Neural cell (in vitro differentiated cells): Measurements from ENCODE around the gene CLTCL1. TPM values are rescaled to one million over a fixed set of nuclear protein-coding genes. Genes with fewer than 3 reads are reported as not detected.

Experiments used
- H2AFZ ChIP-seq: fragments of 200-600, 300-800 bp; sonication (generic), shearing (Covaris generic); 2 replicates; pipeline ENCODE4 v1.6.0; 2014; ENCODE audit warnings: low read depth, mild to moderate bottlenecking, antibody characterized with exemption, low read length, moderate library complexity
- H3F3A ChIP-seq: fragments of 200-600 bp; shearing (Covaris generic); 2 replicates; pipeline ENCODE4 v1.6.1; 2016; ENCODE audit warnings: mild to moderate bottlenecking, moderate library complexity, mixed read lengths, antibody characterized with exemption, low read length; ENCODE audit not compliant: insufficient read depth, poor library complexity, severe bottlenecking
- H3K27ac ChIP-seq: fragments of 200-600, 300-800 bp; sonication (generic), shearing (Covaris generic); 2 replicates; pipeline ENCODE4 v1.5.1; 2014; ENCODE audit warnings: mild to moderate bottlenecking, low read length, moderate library complexity
- H3K27me3 ChIP-seq: fragments of 300-800, 200-600 bp; sonication (generic), shearing (Covaris generic); 2 replicates; pipeline ENCODE4 v1.6.0; 2014; ENCODE audit warnings: mild to moderate bottlenecking, low read depth, low read length, moderate library complexity; ENCODE audit not compliant: insufficient read depth
- H3K36me3 ChIP-seq: fragments of 300-800, 200-600 bp; sonication (generic), shearing (Covaris generic); 2 replicates; pipeline ENCODE4 v1.5.1; 2014; ENCODE audit warnings: mild to moderate bottlenecking, antibody characterized with exemption, low read length, moderate library complexity; ENCODE audit not compliant: insufficient read depth
- H3K4me2 ChIP-seq: fragments of 300-800, 200-600 bp; sonication (generic), shearing (Covaris generic); 2 replicates; pipeline ENCODE4 v1.6.0; 2014; ENCODE audit warnings: mild to moderate bottlenecking, low read length
- H3K4me3 ChIP-seq: fragments of 300-800, 200-600 bp; sonication (generic), shearing (Covaris generic); 2 replicates; pipeline ENCODE4 v1.5.1; 2014; ENCODE audit warnings: mild to moderate bottlenecking, low read length, moderate library complexity
- H3K79me2 ChIP-seq: fragments of 200-600 bp; shearing (Covaris generic); replicated peaks from 2 replicates; pipeline ENCODE4 v1.6.0; 2014; ENCODE audit warnings: mild to moderate bottlenecking, low read length, moderate library complexity; ENCODE audit not compliant: insufficient read depth
- H3K9ac ChIP-seq: fragments of 300-800, 200-600 bp; sonication (generic), shearing (Covaris generic); 2 replicates; pipeline ENCODE4 v1.6.1; 2016; ENCODE audit warnings: mild to moderate bottlenecking, low read length, mixed read lengths
- H3K9me2 ChIP-seq: fragments of 200-600 bp; shearing (Covaris generic); 2 replicates; pipeline ENCODE4 v1.6.1; 2016; ENCODE audit warnings: mild to moderate bottlenecking, low read length, mixed read lengths; ENCODE audit not compliant: insufficient read depth
- H3K9me3 ChIP-seq: fragments of 200-600, 300-800 bp; sonication (generic), shearing (Covaris generic); 2 replicates; pipeline ENCODE4 v1.6.1; 2016; ENCODE audit warnings: mild to moderate bottlenecking, mixed run types, low read length, moderate library complexity, mixed read lengths
- H4K20me1 ChIP-seq: fragments of 200-600 bp; shearing (Covaris generic); 2 replicates; pipeline ENCODE4 v1.6.1; 2016; ENCODE audit warnings: mild to moderate bottlenecking, mixed run types; ENCODE audit not compliant: insufficient read depth
- EP300 ChIP-seq: fragments of 450-650 bp; conservative IDR thresholded peaks from 2 replicates; pipeline ENCODE4 v1.6.1; 2014; ENCODE audit warnings: antibody characterized with exemption, mild to moderate bottlenecking, moderate library complexity; ENCODE audit not compliant: poor library complexity, severe bottlenecking
- EZH2 ChIP-seq: fragments of 200-600, 300-800 bp; shearing (Covaris generic), sonication (generic); IDR thresholded peaks from 2 replicates; pipeline ENCODE4 v1.6.1; 2014; ENCODE audit warnings: antibody characterized with exemption, low read length, borderline replicate concordance, mild to moderate bottlenecking; ENCODE audit not compliant: insufficient read depth, poor library complexity, severe bottlenecking
- MXI1 ChIP-seq: fragments of 450-650 bp; conservative IDR thresholded peaks from 2 replicates; pipeline ENCODE4 v1.6.1; 2014; ENCODE audit warnings: antibody characterized with exemption, mild to moderate bottlenecking; ENCODE audit not compliant: poor library complexity, severe bottlenecking
- POLR2AphosphoS5 ChIP-seq: IDR thresholded peaks from 2 replicates; pipeline ENCODE4 v1.6.1; 2012
- RAD21 ChIP-seq: fragments of 450-650 bp; conservative IDR thresholded peaks from 2 replicates; pipeline ENCODE4 v1.6.1; 2014; ENCODE audit warnings: antibody characterized with exemption, mild to moderate bottlenecking, moderate library complexity
- SMC3 ChIP-seq: fragments of 450-650 bp; conservative IDR thresholded peaks from 2 replicates; pipeline ENCODE4 v1.6.1; 2014; ENCODE audit warnings: antibody characterized with exemption, mild to moderate bottlenecking, moderate library complexity; ENCODE audit not compliant: poor library complexity
- TAF1 ChIP-seq: IDR thresholded peaks from 2 replicates; pipeline ENCODE4 v1.6.1; 2012; ENCODE audit warnings: low read depth
- polyA plus RNA-seq: library from polyadenylated mRNA; depleted of rRNA; stranded (reverse); fragments of >200 nt; gene quantifications from 2 replicates; pipeline ENCODE4 v1.2.3, GENCODE V29; 2014
- TF ChIP-seq, protein P1 (sequence below): IDR thresholded peaks from 2 replicates; pipeline ENCODE4 v1.6.1; 2012; ENCODE audit warnings: borderline replicate concordance
- TF ChIP-seq, protein P2 (sequence below): fragments of 450-650 bp; IDR thresholded peaks from 2 replicates; pipeline ENCODE4 v1.5.1; 2014; ENCODE audit warnings: antibody characterized with exemption, mild to moderate bottlenecking, moderate library complexity; ENCODE audit not compliant: poor library complexity, severe bottlenecking

CLTCL1 gene
- polyA plus RNA-seq, 1 donor from 2014 or later = 7.8 TPM

DNA sequence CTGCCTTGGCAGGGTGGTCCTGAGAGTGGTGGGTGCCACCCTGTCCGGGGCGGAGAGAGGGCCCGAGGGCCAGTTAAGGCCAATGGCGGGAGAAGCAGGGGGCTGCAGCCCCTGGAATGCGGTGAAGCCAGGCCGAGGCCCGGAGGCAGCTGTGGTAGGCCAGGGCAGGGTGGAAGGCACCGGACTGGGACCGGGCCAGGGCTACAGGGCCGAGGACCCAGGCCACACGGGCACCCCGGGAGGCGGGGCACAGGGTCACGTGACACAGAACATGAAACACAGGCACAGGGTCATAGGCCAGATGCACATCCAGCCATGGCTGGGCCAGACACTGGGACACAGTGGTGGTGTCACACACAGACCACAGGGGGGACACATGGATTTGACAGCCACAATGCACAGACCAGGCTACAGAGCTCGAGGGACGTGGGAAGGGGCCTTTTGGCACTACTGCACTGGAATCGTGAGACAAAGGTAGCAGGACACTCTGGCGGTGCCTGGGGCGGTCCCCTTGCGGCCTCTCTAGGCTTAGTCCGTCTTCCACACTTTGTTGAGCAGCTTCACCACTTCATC is 115.8 kb downstream of the CLTCL1 start:
- Histone ChIP-seq H3K9me3 (no peaks in the 10 kb centered on the region), H3K27me3 (no peaks in the 10 kb centered on the region), H3K9me2 (no peaks in the 10 kb centered on the region), H2AFZ (no peak overlapping the region), H3F3A (no peaks in the 10 kb centered on the region), H3K9ac (no peak overlapping the region), H3K4me3 (no peak overlapping the region), H3K27ac (no peak overlapping the region), H3K79me2 (peaks cover 13% of the 10 kb centered on the region), H4K20me1 (no peaks in the 10 kb centered on the region), H3K4me2 (no peak overlapping the region), H3K36me3 (no peaks in the 10 kb centered on the region)
- TF ChIP-seq MXI1 (no peak), TAF1 (no peak), EP300 (no peak), EZH2 (no peak), SMC3 (no peak), POLR2AphosphoS5 (no peak), RAD21 (no peak)
- TF ChIP-seq, protein P1, sequence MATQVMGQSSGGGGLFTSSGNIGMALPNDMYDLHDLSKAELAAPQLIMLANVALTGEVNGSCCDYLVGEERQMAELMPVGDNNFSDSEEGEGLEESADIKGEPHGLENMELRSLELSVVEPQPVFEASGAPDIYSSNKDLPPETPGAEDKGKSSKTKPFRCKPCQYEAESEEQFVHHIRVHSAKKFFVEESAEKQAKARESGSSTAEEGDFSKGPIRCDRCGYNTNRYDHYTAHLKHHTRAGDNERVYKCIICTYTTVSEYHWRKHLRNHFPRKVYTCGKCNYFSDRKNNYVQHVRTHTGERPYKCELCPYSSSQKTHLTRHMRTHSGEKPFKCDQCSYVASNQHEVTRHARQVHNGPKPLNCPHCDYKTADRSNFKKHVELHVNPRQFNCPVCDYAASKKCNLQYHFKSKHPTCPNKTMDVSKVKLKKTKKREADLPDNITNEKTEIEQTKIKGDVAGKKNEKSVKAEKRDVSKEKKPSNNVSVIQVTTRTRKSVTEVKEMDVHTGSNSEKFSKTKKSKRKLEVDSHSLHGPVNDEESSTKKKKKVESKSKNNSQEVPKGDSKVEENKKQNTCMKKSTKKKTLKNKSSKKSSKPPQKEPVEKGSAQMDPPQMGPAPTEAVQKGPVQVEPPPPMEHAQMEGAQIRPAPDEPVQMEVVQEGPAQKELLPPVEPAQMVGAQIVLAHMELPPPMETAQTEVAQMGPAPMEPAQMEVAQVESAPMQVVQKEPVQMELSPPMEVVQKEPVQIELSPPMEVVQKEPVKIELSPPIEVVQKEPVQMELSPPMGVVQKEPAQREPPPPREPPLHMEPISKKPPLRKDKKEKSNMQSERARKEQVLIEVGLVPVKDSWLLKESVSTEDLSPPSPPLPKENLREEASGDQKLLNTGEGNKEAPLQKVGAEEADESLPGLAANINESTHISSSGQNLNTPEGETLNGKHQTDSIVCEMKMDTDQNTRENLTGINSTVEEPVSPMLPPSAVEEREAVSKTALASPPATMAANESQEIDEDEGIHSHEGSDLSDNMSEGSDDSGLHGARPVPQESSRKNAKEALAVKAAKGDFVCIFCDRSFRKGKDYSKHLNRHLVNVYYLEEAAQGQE = no peak
- TF ChIP-seq, protein P2, sequence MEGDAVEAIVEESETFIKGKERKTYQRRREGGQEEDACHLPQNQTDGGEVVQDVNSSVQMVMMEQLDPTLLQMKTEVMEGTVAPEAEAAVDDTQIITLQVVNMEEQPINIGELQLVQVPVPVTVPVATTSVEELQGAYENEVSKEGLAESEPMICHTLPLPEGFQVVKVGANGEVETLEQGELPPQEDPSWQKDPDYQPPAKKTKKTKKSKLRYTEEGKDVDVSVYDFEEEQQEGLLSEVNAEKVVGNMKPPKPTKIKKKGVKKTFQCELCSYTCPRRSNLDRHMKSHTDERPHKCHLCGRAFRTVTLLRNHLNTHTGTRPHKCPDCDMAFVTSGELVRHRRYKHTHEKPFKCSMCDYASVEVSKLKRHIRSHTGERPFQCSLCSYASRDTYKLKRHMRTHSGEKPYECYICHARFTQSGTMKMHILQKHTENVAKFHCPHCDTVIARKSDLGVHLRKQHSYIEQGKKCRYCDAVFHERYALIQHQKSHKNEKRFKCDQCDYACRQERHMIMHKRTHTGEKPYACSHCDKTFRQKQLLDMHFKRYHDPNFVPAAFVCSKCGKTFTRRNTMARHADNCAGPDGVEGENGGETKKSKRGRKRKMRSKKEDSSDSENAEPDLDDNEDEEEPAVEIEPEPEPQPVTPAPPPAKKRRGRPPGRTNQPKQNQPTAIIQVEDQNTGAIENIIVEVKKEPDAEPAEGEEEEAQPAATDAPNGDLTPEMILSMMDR = no peak

DNA sequence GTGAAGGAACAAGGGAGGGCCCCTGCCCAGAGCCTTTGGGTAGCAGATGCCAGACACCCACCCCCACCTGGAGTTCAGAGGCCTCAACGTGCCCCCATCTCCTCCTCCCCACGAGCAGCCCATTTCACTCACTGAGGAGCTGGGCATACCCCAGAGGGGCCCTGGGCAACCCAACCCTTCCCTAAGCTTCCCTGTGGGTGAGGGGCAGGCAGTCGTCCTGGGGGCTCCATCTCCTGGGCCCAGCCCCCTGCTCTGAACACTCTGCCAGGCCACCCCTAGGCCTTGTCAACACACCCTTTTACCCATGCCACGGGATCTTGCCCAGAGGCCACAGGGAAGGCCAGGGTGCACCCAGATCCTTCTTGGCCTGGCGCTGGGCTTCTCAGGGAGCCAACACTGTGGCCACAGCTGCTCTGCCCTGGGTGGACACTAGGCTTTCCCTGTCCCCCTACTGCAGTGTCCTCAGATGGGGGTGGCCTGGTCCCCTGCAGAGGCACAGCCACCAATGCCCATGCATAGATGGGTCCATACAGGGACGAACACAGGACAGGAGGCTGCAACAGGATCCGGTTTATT is 116.4 kb downstream of the CLTCL1 start:
- Histone ChIP-seq H3K27me3 (peaks cover 1% of the 10 kb centered on the region), H3K9me3 (no peaks in the 10 kb centered on the region), H3F3A (no peaks in the 10 kb centered on the region), H3K79me2 (peaks cover 13% of the 10 kb centered on the region), H3K9me2 (no peaks in the 10 kb centered on the region), H3K4me2 (no peak overlapping the region), H4K20me1 (no peaks in the 10 kb centered on the region), H3K9ac (no peak overlapping the region), H3K4me3 (no peak overlapping the region), H3K36me3 (no peaks in the 10 kb centered on the region), H2AFZ (no peak overlapping the region), H3K27ac (no peak overlapping the region)
- TF ChIP-seq SMC3 (no peak), MXI1 (no peak), RAD21 (no peak), EP300 (no peak), POLR2AphosphoS5 (no peak), EZH2 (no peak), TAF1 (no peak)
- TF ChIP-seq, protein P1 = no peak
- TF ChIP-seq, protein P2 = no peak
